ENCODE data around the gene GNE.
"Not testable (repeated sequence)": the region's sequence is repeated elsewhere in the genome, so short reads cannot be mapped to it uniquely, and the experiment has no call there.

The GNE gene

DNA sequence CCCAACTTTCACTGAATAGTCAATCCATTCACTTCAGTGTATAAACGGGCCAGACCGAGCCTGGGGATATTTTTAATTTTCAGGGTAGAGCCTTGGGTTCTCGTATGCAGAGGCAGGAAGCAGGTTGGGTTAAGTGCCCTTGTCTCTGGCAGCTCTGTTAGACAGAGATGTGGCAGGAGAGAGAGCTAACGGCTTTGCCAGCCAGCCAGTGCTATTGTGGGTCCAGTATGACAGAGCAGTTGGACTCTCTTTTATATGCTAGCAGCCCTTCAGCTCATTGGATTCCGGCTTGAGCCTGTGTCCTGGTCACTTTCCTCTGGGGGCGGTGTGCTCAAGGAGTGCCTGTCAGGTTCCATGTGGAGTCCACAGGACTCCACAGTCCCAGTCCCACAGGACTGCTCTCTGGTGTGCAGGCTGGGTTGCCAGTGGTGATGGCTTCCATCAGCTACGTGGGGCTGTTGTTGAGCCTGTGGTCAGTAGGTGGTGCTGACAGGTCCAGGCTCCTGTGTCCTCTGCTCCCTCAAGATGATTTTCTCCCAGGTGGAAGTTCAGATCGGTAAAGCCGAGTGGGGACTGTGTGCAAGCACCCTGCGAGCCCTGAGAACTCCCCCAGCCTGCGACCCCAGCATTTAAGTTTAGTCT lies 53.2 kb downstream of the GNE start:
- no peak for DNase-seq

DNA sequence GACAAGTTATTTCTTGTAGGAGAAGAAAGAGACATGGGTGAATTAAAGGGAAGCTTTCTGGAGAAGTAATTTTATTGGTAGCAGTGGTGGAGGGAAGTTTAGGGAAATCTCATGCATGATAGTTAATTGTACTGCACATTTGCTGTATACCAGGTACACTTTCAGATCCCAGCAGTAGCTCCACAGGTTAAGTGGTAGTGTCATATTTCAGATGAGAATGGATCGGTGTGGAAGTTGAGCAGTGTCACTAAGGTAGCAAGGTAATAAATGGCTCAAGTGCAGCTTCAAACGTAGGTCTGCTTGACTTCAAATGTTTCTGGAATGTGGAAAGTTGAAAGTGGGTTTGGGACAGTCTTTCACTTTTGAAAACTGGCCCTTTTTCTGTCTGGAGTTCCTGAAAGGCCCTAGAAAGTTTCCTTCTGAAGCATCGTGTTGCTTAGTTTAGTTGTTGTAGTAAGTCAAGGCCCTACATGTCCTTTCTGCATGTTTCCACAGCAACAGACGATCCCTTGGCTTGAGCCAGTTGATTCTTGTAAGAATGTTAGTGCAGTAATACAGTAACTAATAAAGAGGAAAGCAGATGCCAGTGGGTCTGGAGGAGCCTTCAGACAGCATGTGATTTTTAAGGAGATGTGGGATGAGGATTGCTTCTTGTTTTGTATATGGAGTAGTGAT lies 63.8 kb downstream of the GNE start:
- no peak for DNase-seq

DNA sequence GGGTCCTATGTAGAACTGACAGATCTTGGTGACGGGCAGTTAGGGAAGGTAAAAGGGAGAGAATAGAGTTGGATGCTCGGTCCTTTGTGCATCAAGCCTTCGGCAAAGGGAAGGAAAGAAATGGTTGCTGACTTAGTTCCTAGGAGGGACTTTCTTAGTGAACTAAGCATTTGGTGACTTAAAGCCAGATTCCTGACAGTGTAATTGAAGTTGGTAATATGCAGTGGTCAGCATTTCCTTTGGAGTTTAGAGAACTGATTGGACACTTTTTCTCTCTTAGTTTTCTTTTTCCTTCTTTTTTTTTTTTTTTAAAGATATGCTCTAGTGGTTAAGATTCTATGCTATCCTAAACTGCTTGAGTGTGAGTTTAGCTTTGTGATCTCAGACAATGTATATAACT lies 65.2 kb downstream of the GNE start:
- DNase-seq: no peak

DNA sequence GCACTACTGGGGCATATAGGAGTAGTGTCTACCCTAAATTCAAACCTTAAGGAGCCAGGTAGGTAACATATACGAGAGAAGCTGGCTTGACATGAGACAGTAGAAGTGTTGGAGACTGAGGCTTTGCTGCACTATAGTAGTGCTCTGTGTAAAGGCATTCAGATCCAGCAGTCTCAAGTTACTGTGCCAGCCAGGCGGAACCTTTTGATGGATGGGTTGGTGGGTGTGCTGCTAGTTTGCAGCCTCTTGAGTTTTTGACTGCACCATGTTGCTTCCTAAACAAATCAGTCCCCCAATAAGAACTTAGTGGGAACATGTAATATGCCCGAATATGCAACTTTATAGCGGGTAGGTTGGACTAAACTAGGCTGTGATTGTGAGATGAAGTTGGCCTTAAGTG lies 66.1 kb downstream of the GNE start:
- DNase-seq: no peak

DNA sequence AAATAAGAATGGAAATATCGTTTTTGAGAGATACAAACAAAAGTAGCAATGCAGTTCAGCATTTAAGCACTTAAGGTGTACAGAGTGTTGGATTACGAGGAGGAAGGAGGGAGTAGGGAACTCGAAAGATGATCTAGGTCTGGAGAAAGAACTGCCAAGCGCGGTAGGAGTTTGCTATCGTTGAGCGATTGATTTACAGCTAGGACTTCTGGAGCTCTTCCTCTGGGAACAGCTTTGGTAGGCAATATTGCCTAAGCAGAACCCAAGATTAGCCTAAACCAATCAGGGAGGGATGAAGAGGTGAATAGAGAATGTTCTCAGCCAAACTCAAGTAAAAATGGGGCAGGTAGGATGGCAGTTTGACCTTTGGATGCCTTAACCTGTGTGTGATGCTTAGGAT lies 66.6 kb downstream of the GNE start:
- DNase-seq: no peak

DNA sequence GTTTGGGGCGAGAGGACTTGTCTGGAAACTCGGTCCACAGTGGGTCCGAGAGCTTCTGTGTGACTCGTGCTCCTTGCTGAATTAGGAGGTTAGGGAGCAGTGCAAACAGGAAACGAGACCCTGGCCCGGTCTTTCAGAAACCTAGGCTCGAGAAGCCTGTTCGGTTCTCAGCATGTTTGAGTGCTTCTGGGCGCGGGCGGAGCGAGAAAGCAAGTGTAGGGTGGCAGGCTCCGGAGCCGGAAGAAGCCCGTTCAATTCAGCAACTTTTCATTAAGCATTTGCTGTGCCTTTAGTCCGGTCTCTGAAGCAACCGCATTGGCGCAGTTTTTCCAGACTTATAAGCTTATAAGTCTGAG lies 67.0 kb downstream of the GNE start:
- peak; percentile 45 to 53 for DNase-seq

DNA sequence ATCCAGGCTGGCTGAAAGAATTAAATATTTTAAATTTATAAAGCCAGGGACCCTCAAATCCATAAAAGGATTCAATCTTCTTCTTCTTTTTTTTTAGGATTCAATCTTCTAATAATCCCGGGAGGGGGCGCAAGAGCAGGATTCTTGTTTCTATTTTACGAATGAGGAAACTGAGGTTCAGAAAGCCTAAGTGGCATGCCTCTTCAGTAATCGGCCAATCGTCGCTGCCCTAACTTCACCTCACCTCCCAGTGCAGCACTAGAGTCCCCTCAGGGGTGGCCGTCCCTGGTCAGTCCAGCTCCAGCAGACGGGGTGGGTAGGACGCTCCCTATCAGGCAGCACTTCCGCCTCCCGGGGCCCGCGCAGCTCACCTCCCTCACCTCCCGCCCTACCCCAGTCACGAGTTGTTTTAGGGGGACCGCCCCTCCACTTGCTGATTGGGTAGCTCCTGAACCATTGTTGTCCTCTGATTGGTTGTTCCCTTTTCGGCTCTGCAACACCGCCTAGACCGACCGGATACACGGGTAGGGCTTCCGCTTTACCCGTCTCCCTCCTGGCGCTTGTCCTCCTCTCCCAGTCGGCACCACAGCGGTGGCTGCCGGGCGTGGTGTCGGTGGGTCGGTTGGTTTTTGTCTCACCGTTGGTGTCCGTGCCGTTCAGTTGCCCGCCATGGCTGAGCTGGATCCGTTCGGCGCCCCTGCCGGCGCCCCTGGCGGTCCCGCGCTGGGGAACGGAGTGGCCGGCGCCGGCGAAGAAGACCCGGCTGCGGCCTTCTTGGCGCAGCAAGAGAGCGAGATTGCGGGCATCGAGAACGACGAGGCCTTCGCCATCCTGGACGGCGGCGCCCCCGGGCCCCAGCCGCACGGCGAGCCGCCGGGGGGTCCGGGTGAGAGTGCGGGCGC lies 67.6 kb downstream of the GNE start, which contains the start of gene CLTA:
Gene CLTA (plus strand): TSS at position 534 of the 902 bp plus-strand sequence. CDS start 136 bp downstream, at position 670.
- peak; percentile 92 to 95 for DNase-seq

DNA sequence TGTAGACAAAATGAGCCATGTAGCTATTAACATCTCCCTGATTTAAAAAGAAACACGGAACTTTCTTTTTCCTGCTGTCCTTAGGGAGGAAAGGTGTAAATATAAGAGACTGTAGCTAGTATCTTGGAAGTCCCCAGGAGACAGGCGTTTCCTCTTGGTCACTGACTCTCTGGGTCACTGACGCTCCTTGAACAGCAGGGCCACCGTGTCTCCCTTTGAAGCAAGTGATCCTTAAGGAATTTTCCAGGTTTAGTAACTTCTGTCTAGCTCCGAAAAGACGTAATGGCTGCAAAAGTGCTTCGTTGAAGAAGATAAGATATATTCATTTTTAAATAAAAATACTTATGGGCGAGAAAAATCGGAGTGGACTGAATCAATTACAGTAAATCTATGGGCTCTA lies 68.3 kb downstream of the GNE start:
- no peak for DNase-seq

DNA sequence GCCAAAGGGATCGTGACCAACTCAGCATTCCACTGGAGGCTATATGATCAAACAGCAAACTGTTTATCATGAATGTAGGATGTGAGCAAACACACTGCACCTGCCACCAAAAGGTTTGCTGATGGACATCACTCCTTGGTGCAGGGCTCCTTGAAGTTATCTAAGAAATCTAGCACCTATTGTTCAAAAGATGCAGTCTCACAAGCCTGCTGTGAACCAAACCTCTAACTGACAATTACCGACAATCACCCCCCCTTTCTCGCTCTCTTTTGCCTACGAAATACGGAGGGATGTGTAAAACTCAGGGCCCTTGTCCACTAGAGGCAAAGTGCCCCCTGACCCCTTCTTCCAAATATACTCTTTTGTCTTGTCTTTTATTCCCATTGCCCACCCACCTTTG lies 70.0 kb downstream of the GNE start:
- no peak for DNase-seq

DNA sequence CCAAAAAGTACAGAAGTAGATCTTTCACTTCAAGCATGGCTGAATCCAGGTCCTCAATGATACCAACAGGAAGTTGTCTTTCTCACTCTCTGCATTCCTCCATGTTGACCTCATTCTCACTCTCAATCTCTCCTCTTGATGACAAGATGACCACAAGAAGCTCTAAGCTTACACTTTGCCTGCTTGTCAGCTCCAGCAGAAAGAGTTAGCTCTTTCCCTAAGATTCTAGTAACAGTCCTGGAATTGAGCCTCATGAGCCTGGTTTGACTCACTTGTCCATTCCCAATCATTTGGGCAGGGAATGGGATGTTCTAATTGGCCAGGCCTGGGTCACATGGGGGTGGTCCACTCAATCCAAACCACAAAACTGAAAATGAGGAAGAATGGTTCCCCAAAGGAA lies 70.8 kb downstream of the GNE start:
- no peak for DNase-seq

DNA sequence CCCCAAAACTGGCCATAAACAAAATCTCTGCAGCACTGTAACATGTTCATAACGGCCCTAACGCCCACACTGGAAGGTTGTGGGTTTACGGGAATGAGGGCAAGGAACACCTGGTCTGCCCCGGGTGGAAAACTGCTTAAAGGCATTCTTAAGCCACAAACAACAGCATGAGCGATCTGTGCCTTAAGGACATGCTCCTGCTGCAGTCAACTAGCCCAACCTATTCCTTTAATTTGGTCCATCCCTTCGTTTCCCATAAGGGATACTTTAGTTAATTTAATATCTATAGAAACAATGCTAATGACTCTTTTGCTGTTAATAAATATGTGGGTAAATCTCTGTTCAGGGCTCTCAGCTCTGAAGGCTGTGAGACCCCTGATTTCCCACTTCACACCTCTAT lies 78.0 kb downstream of the GNE start:
- not testable (repeated sequence) for DNase-seq

DNA sequence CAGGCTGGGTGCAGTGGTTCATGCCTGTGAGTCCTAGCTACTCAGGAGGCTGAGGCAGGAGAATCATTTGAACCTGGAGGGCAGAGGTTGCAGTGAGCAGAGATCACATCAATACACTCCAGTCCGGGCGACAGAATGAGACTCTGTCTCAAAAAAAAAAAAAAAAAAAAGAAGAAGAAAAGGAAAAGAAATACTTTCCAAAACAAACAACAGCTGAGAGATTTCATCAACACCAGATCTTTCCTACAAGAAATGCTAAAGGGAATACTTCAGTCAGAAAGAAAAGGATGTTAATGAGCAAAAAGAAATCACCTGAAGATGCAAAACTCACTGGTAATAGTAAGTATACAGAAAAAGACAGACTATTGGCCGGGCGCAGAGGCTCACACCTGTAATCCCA lies 80.7 kb downstream of the GNE start:
- no peak for DNase-seq

DNA sequence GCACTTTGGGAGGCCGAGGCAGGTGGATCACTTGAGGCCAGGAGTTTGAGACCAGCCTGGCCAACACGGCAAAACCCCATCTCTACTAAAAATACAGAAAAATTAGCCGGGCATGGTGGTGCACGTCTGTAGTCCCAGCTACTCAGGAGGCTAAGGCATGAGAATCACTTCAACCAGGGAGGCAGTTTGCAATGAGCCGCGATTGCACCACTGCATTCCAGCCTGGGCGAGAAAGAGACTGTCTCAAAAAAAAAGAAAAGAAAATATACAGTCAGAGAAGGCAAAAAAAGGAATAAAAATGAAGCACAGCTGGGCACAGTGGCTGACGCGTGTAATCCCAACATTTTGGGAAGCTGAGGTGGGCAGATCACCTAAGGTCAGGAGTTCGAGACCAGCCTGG lies 81.8 kb downstream of the GNE start:
- not testable (repeated sequence) for DNase-seq

DNA sequence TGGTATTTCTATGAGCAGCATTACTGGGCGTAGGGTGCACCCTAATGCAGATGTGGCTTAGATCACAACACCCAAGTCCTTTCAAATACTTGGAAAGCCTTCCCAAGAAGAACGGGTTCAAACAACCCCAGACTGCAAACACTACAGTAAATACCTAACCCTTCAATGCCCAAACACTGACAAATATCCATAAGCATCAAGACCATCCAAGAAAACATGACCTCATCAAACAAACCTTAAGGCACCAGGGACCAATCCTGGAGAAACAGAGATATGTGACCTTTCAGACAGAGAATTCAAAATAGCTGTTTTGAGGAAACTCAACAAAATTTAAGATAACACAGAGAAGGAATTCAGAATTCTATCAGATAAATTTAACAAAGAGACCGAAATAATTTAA lies 83.0 kb downstream of the GNE start:
- not testable (repeated sequence) for DNase-seq

DNA sequence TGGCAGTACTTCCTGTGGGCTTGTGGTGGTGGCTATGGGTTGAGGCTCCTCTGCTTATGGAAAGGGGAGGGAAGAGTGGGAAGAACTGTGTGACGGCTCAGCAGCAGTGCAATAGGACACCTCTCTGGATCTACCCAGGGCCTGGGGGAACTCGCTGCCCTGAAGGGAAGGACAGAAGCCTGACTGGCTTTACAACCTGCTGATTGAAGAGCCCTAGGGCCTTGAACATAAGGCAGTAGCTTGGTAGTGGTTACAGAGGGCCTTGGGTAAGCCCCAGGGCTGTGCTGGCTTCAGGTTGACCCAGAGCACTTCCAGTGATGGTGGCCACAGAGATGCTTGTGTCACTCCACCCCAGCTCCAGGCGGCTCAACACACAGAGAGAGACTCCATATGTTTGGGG lies 83.5 kb downstream of the GNE start:
- DNase-seq: no peak

DNA sequence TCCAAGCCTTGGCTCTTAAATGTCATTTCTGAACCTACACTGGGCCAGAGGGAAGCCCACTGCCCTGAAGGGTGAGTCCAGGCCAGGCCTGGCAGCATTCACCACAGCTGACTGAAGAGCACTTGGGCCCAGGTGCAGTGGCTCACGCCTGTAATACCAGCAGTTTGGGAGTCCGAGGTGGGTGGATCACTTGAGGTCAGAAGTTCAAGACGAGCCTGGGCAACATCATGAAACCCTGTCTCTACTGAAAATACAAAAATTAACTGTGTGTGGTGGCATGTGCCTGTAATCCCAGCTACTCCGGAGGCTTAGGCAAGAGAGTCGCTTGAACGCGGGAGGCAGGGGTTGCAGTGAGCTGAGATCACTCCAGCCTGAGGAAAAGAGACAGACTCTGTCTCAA lies 84.0 kb downstream of the GNE start:
- DNase-seq: no peak

DNA sequence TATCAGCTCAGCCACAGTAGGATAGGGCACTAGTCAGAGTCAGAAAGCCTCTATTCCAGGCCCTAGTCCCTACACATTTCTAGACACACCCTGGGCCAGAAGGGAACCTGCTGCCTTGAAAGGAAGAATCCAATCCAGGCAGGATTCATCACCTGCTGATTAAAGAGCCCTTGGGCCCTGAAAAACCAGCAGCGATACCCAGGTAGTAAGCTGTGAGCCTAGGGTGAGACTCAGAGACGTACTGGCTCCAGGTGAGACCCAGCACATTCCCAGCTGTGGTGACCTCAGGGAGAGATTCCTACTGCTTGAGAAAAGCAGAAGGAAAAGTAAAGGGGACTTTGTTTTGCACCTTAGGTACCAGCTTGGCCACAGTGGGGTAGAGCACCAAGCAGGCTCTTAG lies 84.4 kb downstream of the GNE start:
- no peak for DNase-seq

DNA sequence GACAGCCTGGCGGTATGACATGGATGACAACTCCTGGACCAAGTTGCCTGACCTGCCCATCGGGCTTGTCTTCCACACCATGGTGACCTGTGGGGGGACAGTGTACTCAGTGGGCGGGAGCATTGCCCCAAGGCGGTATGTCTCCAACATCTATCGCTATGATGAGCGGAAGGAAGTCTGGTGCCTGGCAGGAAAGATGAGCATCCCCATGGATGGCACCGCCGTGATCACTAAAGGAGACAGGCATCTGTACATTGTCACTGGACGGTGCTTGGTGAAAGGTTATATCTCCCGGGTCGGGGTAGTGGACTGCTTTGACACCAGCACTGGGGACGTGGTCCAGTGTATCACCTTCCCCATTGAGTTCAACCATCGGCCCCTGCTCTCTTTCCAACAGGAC lies 87.7 kb downstream of the GNE start:
- DNase-seq: no peak

DNA sequence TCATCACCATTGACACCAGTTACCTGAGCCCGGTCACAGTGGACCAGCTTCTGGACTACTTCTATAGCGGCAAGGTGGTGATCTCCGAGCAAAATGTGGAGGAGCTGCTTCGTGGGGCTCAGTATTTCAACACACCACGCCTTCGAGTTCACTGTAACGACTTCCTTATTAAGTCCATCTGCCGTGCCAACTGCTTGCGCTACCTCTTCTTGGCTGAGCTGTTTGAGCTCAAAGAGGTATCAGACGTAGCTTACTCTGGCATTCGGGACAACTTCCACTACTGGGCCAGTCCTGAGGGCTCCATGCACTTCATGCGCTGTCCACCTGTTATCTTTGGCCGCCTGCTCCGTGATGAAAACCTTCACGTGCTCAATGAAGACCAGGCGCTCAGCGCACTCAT lies 88.5 kb downstream of the GNE start:
- DNase-seq: no peak

DNA sequence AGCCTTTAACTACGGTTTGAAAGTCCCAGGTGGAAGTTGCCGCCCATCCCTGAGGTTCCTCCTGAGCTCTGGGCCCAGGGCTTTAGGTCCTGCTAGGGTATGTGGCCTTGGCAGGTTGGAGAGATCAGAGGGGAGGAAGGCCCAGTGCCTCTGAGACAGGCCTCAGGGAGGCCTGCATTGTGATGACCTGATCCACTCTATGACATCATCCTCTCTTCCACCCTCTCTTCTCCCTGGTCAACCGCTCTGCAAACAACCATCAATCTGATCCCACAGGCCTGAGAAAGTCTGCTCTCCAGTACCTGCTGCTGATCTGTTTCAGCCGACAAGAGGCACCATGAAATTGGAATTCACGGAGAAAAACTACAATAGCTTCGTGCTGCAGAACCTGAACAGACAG lies 89.1 kb downstream of the GNE start, which contains the start of gene CCIN:
Gene CCIN (plus strand): TSS at position 223 of the 400 bp plus-strand sequence. CDS start 115 bp downstream, at position 338.
- DNase-seq: no peak

DNA sequence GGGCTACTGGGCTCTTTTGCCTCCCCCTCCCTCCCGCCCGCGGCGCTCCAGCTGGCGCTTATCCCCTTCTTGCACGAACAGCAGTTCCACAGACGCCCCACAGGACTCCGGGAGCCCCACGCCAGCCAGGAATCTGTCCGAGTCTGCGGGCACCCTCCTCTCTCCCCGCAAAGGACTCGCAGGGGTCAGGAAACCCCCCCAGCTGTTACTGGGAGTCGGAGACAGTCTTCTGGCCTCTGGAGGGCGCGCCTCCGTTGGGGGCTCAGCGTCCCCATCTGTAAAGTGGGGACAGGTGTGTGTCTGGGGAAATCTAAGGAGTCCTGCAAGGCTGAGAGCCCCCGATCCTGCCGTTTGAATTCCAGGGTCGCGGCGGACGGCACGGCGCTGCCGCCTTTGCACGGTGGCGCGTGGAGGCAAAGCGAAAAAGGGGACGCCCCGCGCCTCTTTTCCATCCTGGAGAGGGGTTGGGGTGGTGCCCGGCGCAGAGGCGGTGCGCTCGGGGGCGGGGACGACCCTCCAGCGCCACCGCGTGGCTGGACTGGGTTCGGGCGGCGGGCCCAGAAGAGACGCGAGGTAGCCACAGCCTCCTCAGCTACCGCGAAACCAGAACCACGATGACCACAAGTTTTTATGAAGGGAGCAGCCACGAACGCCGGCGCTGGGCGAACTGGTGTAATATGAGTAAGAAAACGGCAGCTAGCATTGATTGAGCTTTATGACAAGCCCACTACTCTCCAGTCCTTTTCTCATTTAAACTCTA lies 91.9 kb downstream of the GNE start:
- peak; percentile 83 to 88 for DNase-seq

DNA sequence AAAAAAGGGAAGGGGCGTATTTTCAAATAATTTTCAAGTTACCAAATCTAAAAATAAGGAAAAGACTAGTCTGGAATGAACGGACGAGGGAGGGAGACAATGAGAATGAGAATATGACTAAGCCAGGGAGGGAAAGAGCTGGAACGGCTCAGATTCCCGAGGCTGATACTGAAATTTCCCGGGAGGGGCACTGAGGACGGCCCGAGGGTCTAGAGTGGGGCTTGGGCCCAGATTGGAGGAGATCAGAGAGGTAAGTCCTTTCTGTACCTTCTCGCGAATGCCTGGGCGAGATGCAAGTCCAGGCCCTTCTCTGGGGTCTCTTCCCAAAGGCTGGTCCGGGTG lies 92.5 kb downstream of the GNE start:
- DNase-seq: no peak

DNA sequence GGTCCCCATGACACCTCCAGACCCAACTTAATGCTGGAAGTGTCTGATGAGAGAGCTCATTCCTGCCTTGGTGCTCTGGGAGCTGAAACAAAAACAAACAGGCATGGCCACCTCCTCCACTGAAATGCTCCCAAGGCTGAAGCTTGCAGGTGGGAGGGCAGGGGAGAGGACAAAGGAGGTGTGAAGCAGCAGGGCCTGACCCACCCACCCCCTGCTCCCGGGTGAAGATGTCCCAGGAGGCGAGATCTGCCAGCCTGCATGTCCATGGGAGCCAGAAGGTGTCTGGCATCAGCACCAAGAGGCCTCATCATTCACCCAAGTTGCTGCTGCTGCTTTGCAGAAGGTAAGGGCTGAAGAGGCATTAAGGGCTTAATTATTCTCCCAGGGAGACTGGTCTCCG lies 93.3 kb downstream of the GNE start:
- no peak for DNase-seq
